HEK293 (cell line): ENCODE measurements around the gene FXYD6.

Experiments
- CTCF ChIA-PET: fragments of 350-600 bp; formaldehyde crosslinking; extraction: SDS; loops from one replicate; lab custom pipeline; 2021; ENCODE audit warnings: antibody characterized with exemption; lab: Yijun Ruan, JAX
- POLR2A ChIA-PET: fragments of 300-600 bp; formaldehyde crosslinking; extraction: SDS; loops from one replicate; lab custom pipeline; 2020; ENCODE audit warnings: antibody characterized with exemption, inconsistent platforms; lab: Yijun Ruan, JAX
- H3K27ac ChIP-seq: fragments of 200-500 bp; sonication (Bioruptor generic); 2 replicates; pipeline ENCODE4 v1.5.1; 2014; ENCODE audit warnings: low read depth, low read length, control low read depth, inconsistent platforms; ENCODE audit errors: extremely low read depth
- H3K36me3 ChIP-seq, 2 experiments: fragments of 200-500 bp in 1 of 2; sonication (Bioruptor generic) in 1 of 2; 1 replicate in 1 of 2; 2 replicates in 1 of 2; pipeline ENCODE4 v1.5.1; 2014 to 2017; ENCODE audit warnings: inconsistent platforms in 2 of 2, low read length in 2 of 2; ENCODE audit not compliant: control insufficient read depth in 2 of 2, insufficient read depth in 1 of 2
- H3K4me1 ChIP-seq: fragments of 200-500 bp; sonication (Bioruptor generic); 2 replicates; pipeline ENCODE4 v1.5.1; 2014; ENCODE audit warnings: mild to moderate bottlenecking, low read length, inconsistent platforms; ENCODE audit not compliant: control insufficient read depth, insufficient read depth
- H3K4me3 ChIP-seq: 2 replicates; pipeline ENCODE4 v1.5.1; 2011; ENCODE audit warnings: low read depth, mild to moderate bottlenecking, control low read depth, low read length, moderate library complexity
- H3K9me3 ChIP-seq: fragments of 200-500 bp; sonication (Bioruptor generic); 2 replicates; pipeline ENCODE4 v1.5.1; 2014; ENCODE audit warnings: low read depth, low read length, inconsistent platforms; ENCODE audit not compliant: control insufficient read depth, insufficient read depth
- BCL11A ChIP-seq: fragments of 450-650 bp; formaldehyde crosslinking; IDR thresholded peaks from 2 replicates; pipeline ENCODE4 v1.5.1; 2016; ENCODE audit warnings: low read depth, missing biosample characterization, missing genetic modification characterization
- GLI4 ChIP-seq: fragments of 450-650 bp; formaldehyde crosslinking; IDR thresholded peaks from 2 replicates; pipeline ENCODE4 v1.5.1; 2016; ENCODE audit warnings: missing biosample characterization, missing genetic modification characterization
- HOXA7 ChIP-seq: sonication (generic); formaldehyde crosslinking; IDR thresholded peaks from 2 replicates; pipeline ENCODE4 v1.8.1; 2022; ENCODE audit warnings: missing genetic modification reagents, borderline replicate concordance
- SCRT2 ChIP-seq: fragments of 450-650 bp; formaldehyde crosslinking; IDR thresholded peaks from 2 replicates; pipeline ENCODE4 v1.5.1; 2016; ENCODE audit warnings: missing biosample characterization, missing genetic modification characterization
- TCF7L2 ChIP-seq: IDR thresholded peaks from 2 replicates; pipeline ENCODE4 v1.6.1; 2011; ENCODE audit warnings: low read depth, mild to moderate bottlenecking, inconsistent platforms, low read length, moderate library complexity, borderline replicate concordance
- ZBTB17 ChIP-seq: fragments of 450-650 bp; formaldehyde crosslinking; IDR thresholded peaks from 2 replicates; pipeline ENCODE4 v1.5.1; 2016; ENCODE audit warnings: missing biosample characterization, missing genetic modification characterization
- ZFP69B ChIP-seq: fragments of 450-650 bp; formaldehyde crosslinking; IDR thresholded peaks from 2 replicates; pipeline ENCODE4 v1.5.1; 2016; ENCODE audit warnings: missing biosample characterization, missing genetic modification characterization
- ZIC2 ChIP-seq: fragments of 450-650 bp; formaldehyde crosslinking; IDR thresholded peaks from 2 replicates; pipeline ENCODE4 v1.5.1; 2016; ENCODE audit warnings: missing biosample characterization, missing genetic modification characterization
- ZNF112 ChIP-seq: fragments of 450-650 bp; formaldehyde crosslinking; IDR thresholded peaks from 2 replicates; pipeline ENCODE4 v1.5.0; 2017; ENCODE audit warnings: missing biosample characterization, missing genetic modification characterization
- ZNF133 ChIP-seq: fragments of 450-650 bp; formaldehyde crosslinking; IDR thresholded peaks from 2 replicates; pipeline ENCODE4 v1.5.1; 2016; ENCODE audit warnings: missing biosample characterization, missing genetic modification characterization
- ZNF2 ChIP-seq: fragments of 450-650 bp; formaldehyde crosslinking; IDR thresholded peaks from 2 replicates; pipeline ENCODE4 v1.5.1; 2016; ENCODE audit warnings: missing biosample characterization, missing genetic modification characterization
- ZNF202 ChIP-seq: fragments of 450-650 bp; formaldehyde crosslinking; IDR thresholded peaks from 2 replicates; pipeline ENCODE4 v1.5.1; 2016; ENCODE audit warnings: missing biosample characterization, missing genetic modification characterization, borderline replicate concordance
- ZNF239 ChIP-seq: fragments of 450-650 bp; formaldehyde crosslinking; IDR thresholded peaks from 2 replicates; pipeline ENCODE4 v1.5.1; 2016; ENCODE audit warnings: missing biosample characterization, missing genetic modification characterization
- ZNF248 ChIP-seq: fragments of 450-650 bp; formaldehyde crosslinking; IDR thresholded peaks from 2 replicates; pipeline ENCODE4 v1.5.1; 2017; ENCODE audit warnings: missing biosample characterization, missing genetic modification characterization
- ZNF324 ChIP-seq: fragments of 450-650 bp; formaldehyde crosslinking; IDR thresholded peaks from 2 replicates; pipeline ENCODE4 v1.5.1; 2016; ENCODE audit warnings: missing biosample characterization, missing genetic modification characterization
- ZNF37A ChIP-seq: fragments of 450-650 bp; IDR thresholded peaks from 2 replicates; pipeline ENCODE4 v1.5.1; 2018; ENCODE audit warnings: missing biosample characterization, missing genetic modification characterization
- ZNF670 ChIP-seq: fragments of 450-650 bp; formaldehyde crosslinking; IDR thresholded peaks from 2 replicates; pipeline ENCODE4 v1.5.1; 2016; ENCODE audit warnings: missing biosample characterization, missing genetic modification characterization, low read depth
- ZNF76 ChIP-seq: fragments of 450-650 bp; formaldehyde crosslinking; IDR thresholded peaks from 2 replicates; pipeline ENCODE4; 2016; ENCODE audit warnings: low read depth, missing biosample characterization, missing genetic modification characterization, borderline replicate concordance
- TF ChIP-seq, protein P1 (sequence below): fragments of 450-650 bp; formaldehyde crosslinking; IDR thresholded peaks from 2 replicates; pipeline ENCODE4 v1.5.1; 2016; ENCODE audit warnings: missing biosample characterization, missing genetic modification characterization
- TF ChIP-seq, protein P2 (sequence below): fragments of 450-650 bp; formaldehyde crosslinking; IDR thresholded peaks from 2 replicates; pipeline ENCODE4 v1.5.1; 2017; ENCODE audit warnings: missing biosample characterization, missing genetic modification characterization

FXYD6 gene

DNA sequence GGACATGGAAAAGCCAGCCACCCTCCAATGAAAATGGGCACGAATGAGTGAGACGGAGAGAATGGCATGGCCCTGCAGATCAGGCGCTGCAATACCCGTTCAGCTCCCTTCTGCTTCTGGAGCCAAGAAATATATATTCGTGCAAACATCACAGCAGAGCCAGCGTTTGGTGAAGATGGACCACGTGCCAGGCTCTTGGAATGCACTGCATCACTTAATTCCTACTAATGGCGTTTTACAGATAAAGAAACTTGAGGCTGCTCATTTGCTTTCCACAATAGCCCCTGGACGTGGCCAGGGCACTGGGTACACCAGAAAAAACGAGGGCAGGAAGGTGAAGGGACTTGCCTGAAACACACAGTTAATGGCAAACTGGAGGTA, 50.3 kb downstream of the FXYD6 start:
- no peaks in the 10 kb centered on the region for H3K9me3 ChIP-seq
- CTCF ChIA-PET = interaction anchor here (0.6 to 1.1 kb wide), 4 partner anchors 17 to 289 kb away, joined by 3 to 4 read pairs (median 4); no protein-coding TSS in a partner anchor
- no peaks in the 10 kb centered on the region for H3K36me3 ChIP-seq
- TF ChIP-seq ZNF324 (no peak), BCL11A (no peak), GLI4 (tag by site-specific recombination) (no peak), ZNF112 (tag by site-specific recombination) (no peak), ZNF133 (tag by site-specific recombination) (no peak), ZFP69B (tag by site-specific recombination) (no peak), ZNF248 (tag by site-specific recombination) (no peak)
- TF ChIP-seq, protein P1, sequence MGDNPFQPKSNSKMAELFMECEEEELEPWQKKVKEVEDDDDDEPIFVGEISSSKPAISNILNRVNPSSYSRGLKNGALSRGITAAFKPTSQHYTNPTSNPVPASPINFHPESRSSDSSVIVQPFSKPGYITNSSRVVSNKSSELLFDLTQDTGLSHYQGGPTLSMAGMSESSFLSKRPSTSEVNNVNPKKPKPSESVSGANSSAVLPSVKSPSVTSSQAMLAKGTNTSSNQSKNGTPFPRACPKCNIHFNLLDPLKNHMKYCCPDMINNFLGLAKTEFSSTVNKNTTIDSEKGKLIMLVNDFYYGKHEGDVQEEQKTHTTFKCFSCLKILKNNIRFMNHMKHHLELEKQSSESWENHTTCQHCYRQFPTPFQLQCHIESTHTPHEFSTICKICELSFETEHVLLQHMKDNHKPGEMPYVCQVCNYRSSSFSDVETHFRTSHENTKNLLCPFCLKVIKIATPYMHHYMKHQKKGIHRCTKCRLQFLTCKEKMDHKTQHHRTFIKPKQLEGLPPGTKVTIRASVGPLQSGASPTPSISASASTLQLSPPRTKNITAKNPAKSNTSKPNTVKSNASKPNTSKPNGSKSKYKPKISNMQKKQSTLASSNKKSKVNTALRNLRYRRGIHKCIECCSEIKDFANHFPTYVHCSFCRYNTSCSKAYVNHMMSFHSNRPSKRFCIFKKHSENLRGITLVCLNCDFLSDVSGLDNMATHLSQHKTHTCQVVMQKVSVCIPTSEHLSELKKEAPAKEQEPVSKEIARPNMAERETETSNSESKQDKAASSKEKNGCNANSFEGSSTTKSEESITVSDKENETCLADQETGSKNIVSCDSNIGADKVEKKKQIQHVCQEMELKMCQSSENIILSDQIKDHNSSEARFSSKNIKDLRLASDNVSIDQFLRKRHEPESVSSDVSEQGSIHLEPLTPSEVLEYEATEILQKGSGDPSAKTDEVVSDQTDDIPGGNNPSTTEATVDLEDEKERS (tag by site-specific recombination) = no peak
- TF ChIP-seq, all 188 proteins: peak for 0
- POLR2A ChIA-PET = no interaction called here
- H3K27ac ChIP-seq = no peak overlapping the region
- H3K4me3 ChIP-seq = no peak overlapping the region
- no peaks in the 10 kb centered on the region for H3K4me1 ChIP-seq

GRCh38 chr11:117825538-117826189, 50.8 kb downstream of the FXYD6 start:
- TF ChIP-seq ZNF202 (tag by site-specific recombination) (no peak), ZIC2 (tag by site-specific recombination) (no peak), BCL11A (no peak), ZBTB17 (tag by site-specific recombination) (no peak)
- H3K9me3 ChIP-seq = no peaks in the 10 kb centered on the region
- CTCF ChIA-PET = interaction anchor here (0.7 to 2.0 kb wide), 3 partner anchors 18 to 229 kb away, joined by 4 to 6 read pairs (median 6); no protein-coding TSS in a partner anchor
- H3K36me3 ChIP-seq = no peaks in the 10 kb centered on the region
- POLR2A ChIA-PET = no interaction called here
- no peaks in the 10 kb centered on the region for H3K4me1 ChIP-seq
- no peak overlapping the region for H3K4me3 ChIP-seq
- H3K27ac ChIP-seq = no peak overlapping the region

DNA sequence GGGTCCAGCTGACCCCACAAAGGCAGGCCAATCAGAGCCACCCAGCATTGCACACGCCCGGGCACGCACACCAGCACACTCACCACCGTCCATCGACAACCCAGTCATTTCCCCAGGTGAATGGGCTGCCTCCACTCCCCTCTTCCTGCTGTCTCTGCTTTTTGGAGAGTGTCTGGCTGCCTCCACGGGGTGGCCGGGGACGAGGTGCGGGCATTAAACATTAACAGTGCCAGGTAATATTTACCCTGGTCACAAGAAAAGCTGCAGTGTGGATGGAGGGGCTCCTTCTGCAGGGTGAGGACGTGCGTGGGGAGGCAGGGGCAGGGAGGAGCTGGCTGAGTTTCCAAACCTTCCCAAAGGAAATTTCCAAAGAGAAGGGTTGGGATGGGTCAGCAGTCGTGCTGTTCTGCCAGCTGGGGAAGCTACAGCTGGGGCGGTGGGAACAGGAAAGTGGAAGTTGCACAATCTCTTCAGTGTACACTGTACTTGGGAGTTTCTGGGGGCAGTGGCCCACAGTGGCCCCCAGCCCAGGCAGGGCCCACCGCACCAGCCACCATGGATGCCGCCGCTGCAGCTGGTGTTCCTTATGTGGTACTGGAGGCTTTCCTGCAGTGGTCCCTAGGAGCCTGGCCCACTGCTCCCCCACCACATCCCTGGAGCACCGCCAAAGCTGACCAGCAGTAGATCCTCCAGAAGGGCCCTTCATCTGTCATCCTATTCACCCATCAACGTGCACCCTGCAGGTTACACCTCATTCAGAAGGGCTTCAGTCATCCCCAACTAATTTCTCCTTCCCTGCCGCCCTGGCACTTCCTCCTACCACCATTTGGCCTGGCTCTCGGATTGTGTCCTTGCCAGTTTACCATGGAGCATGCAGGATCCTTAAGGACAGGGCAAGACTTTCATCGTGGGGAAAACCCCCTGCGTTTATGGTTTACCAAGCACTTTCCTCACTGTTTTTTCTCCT, 51.6 kb downstream of the FXYD6 start, which contains the start of gene FXYD2:
Gene FXYD2 (minus strand): TSS at position 174 of the 967 bp plus-strand sequence. CDS start 66 bp downstream, at position 108.
- H3K4me3 ChIP-seq = no peak within 1 kb of the TSS
- no peaks in the 10 kb centered on the region for H3K36me3 ChIP-seq
- no peak within 1 kb of the TSS for H3K27ac ChIP-seq
- H3K4me1 ChIP-seq = no peaks in the 10 kb centered on the region
- no peaks in the 10 kb centered on the region for H3K9me3 ChIP-seq
- TF ChIP-seq GLI4 (tag by site-specific recombination) (no peak), ZIC2 (tag by site-specific recombination) (peak; percentile 20; the same call in 1 of the 2 replicates), ZNF76 (no peak)
- ChIA-PET POLR2A (no interaction called here), CTCF (interaction anchor here (0.6 to 3.8 kb wide), 6 partner anchors 17 to 1484 kb away, joined by 3 to 21 read pairs (median 5); partner anchors contain the start of gene SCN2B)

DNA sequence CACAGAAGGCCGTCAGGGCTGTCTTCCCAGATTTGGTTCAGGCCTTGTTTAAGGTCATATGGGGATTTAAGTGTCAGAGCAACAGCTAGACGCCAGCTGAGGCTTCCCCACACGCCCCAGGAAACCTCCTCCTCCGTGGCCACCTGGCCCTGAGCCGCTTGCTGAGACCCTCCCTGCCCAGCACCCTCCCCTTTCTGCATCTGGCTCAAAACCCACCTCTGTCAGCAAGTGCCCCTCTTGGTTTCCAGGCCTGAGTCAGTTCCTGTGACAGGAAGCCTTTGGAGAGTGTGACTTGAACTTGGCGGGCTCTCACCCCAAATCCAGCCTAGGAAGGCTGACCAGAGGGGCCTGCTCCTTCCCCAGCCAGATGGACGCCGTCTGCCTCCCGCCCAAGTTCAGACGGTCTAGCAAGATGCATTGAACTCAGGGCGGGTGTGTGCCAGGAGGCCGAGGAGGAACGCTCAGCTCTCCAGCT, 52.5 kb downstream of the FXYD6 start:
- Histone ChIP-seq H3K9me3 (no peaks in the 10 kb centered on the region), H3K4me3 (no peak overlapping the region), H3K27ac (no peak overlapping the region), H3K4me1 (no peaks in the 10 kb centered on the region), H3K36me3 (no peaks in the 10 kb centered on the region)
- CTCF ChIA-PET = interaction anchor here (0.6 to 10.1 kb wide), 8 partner anchors 16 to 1485 kb away, joined by 3 to 223 read pairs (median 5); no protein-coding TSS in a partner anchor
- POLR2A ChIA-PET = no interaction called here
- no peak for TF ChIP-seq ZNF2 (tag by site-specific recombination)
- TF ChIP-seq TCF7L2 = no peak
- no peak for TF ChIP-seq ZNF133 (tag by site-specific recombination)
- no peak for TF ChIP-seq ZNF670
- TF ChIP-seq ZNF239 = no peak
- TF ChIP-seq, protein P2, sequence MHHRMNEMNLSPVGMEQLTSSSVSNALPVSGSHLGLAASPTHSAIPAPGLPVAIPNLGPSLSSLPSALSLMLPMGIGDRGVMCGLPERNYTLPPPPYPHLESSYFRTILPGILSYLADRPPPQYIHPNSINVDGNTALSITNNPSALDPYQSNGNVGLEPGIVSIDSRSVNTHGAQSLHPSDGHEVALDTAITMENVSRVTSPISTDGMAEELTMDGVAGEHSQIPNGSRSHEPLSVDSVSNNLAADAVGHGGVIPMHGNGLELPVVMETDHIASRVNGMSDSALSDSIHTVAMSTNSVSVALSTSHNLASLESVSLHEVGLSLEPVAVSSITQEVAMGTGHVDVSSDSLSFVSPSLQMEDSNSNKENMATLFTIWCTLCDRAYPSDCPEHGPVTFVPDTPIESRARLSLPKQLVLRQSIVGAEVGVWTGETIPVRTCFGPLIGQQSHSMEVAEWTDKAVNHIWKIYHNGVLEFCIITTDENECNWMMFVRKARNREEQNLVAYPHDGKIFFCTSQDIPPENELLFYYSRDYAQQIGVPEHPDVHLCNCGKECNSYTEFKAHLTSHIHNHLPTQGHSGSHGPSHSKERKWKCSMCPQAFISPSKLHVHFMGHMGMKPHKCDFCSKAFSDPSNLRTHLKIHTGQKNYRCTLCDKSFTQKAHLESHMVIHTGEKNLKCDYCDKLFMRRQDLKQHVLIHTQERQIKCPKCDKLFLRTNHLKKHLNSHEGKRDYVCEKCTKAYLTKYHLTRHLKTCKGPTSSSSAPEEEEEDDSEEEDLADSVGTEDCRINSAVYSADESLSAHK (tag by site-specific recombination) = no peak
- TF ChIP-seq HOXA7 = no peak
- no peak for TF ChIP-seq SCRT2 (tag by site-specific recombination)
- TF ChIP-seq ZNF37A (tag by site-specific recombination) = no peak
